Stimulated activated CD4-positive, alpha-beta T cell treated with anti-CD3 and anti-CD28 coated beads, TNF-alpha, amount 100 ng/mL, for 24 hours (primary cell): Measurements from ENCODE around the gene FTO.

Source experiments
- DNase-seq, 3 experiments: peaks; one replicate each; pipeline ENCODE4 v3.0.0-alpha.2; 2020; ENCODE audit warnings: low read depth in 3 of 3

Gene FTO

DNA sequence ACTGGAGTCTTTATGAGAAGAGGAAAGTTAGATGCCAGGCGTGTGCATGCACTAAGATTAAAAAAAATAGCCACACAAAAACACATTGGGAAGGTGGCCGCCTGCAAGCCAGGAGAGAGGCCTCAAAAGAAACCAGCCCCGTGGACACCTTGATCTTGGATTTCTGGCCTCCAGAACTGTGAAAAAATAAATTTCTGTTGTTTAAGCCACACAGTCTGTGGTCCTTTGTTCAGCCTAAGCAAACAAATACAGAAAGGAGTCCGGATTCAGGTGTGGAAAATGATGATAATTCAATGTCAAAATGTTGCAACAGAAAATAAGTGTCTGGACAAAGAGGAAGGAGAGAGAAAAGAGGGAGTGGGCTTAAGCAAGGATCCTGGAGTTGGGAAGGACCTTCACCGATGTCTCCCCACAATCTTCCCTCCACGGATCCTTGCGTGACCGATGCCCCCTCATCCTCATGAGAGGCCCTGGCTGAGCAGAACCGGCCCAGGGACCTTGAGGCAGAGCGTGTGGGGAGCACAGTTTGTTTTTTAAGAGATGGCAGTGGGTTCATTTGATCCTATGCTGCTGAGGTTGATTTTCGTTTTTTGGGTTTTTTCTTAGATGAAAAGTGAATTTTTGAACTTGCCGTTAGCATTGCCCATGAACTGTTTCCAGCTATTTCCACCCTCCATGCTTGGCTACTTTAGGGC lies 449.4 kb downstream of the FTO start:
- no peak for DNase-seq

DNA sequence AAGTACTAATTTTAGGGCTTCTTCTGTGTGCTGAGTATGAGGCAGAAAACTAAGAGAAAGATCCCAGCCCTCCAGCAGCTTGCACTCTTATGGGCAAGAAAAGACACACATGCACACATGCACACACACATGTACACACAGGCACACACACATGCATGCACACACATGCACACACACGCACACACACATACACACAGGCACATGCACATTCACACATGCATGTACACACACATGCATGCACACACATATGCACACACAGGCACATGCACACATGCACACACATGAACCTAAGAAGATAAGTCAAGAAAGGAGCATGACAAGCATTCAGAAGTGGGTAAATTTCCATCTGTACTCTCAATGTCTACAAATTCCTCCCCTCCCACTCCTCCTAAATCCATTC lies 452.4 kb downstream of the FTO start:
- DNase-seq, result no peak

DNA sequence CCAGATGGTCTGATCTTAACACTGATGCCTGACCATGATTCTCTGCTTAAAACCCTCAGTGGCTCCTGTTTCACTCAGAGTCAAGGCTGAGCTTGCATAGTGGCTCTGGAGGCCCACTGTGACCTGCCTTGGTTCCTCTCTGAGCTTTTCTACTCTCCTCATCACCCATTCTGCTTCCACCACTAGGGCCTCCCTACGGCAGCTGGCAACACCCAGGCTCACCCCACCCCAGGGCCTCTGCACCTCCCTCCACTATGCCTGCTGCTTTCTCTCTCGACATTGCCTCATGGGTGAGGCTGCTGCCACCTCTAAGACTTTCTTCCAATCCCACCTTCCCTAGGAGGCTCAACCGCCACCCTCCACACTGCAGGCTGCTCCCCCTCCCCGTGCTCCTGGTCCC lies 455.0 kb downstream of the FTO start:
- no peak for DNase-seq

DNA sequence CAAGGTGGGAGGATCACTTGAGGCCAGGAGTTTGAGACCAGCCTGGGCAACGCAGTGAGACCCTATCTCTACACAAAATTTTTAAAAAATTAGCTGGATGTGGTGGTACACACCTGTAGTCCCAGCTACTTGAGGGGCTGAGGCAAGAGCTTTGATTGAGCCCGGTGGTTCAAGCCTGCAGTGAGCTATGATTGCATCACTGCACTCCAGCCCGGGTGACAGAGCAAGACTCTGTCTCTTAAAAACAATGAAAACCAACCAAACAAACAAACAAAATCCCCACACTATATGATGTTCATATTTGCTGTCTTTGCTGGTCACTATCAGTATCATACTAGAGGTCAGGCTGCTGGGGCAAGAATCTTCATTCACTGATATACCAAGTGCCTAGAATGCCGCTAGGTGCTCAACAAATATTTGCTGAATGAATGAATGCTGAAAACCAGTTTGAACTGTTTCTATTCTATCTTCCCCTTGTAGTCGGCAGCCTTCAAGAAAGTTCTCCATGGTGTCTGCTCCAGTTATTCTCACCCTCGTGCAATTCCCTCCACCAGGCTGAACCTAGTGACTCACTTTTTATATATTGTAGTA lies 455.6 kb downstream of the FTO start:
- no peak for DNase-seq

DNA sequence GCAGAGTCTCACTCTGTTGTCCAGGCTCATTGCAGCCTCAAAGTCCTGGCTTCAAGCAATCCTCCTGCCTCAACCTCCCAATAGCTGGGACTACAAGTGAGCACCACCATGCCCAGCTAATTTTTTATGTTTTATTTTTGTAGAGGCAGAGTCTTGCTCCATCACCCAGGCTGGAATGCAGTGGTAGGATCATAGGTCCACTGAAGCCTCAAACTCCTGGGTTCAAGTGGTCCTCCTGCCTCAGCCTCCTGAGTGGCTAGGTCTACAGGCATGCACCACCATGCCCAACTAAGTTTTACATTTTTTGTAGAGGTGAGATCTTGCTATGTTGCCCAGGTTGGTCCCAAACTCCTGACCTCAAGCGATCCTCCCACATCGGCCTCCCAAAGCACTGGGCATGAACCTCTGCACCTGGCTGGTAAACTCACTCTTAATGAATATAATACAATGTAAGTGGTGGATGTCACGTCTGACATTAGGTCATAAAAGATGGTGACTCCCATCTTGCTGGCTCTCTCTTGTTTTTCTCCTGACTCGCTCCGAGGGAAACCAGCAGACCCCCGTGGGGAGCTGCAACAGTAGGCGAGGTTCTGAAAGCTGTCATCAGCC lies 456.4 kb downstream of the FTO start:
- DNase-seq, result no peak

DNA sequence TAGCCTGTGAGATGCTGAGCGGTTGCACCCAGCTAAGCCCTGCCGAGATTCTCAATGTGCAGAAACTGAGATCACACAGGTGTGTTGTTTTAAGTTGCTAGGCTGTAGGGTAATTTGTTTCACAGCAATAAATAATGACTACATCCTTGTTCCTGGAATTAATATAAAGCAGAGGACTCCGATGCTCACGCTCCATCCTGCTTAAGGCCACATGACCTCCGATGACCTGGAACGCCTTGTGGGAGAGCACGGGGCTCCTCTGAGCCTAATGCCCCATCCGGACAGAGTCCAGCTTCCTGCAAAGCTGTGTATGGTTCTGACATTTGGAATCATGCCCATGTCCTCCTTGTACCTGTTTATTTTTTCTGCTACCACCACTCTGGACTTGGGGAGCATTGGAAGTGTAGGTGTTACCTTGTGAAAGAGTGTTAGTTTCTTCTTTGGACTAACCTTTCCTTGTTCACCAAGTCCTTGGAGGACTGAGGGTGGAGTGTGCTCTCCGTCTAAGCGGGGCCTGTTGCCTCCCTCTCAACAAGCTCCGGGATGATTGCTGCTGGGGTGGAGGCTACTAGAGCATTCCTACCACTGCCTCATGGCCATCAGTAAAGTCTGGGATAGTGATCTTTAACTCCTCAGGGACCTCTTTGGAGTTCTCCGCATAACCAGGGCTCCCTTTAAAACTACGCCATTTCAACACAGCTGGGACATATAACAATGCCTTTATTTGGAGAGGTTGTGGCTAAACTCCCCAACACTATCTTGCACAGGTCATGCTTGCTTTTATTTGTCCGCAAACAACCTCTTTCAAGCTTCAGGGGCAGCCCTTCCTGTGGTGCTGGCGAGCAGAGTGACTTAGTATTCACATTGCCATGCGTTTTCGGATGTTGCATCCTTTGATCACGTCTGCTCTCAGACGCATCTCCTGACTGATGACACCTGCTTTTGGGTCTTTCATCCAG lies 457.3 kb downstream of the FTO start:
- no peak for DNase-seq

GRCh38 chr16:54163197-54163843 lies 459.4 kb downstream of the FTO start:
- no peak for DNase-seq

DNA sequence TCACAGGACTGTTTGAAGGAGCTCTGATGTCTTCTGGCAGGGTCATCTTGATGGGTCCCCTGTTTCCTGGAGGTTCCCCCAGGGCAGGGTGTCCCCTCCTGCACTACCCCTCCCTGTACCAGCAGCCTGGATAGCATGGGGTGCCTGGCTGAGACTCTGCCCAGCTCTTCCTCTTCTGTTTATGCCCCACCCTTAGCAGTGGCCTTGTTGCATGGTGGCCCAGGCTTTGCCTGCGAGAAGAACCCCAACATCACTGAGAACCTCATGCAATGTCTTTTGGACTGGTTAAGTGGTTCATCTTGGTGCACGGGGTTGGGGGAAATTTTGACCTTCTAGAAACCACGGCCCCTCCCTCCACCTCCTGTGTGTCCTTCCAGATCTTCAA lies 460.8 kb downstream of the FTO start:
- DNase-seq, result no peak

- no peak for DNase-seq
Measured at GRCh38 chr16:54165174-54165911, 461.4 kb downstream of the FTO start.

DNA sequence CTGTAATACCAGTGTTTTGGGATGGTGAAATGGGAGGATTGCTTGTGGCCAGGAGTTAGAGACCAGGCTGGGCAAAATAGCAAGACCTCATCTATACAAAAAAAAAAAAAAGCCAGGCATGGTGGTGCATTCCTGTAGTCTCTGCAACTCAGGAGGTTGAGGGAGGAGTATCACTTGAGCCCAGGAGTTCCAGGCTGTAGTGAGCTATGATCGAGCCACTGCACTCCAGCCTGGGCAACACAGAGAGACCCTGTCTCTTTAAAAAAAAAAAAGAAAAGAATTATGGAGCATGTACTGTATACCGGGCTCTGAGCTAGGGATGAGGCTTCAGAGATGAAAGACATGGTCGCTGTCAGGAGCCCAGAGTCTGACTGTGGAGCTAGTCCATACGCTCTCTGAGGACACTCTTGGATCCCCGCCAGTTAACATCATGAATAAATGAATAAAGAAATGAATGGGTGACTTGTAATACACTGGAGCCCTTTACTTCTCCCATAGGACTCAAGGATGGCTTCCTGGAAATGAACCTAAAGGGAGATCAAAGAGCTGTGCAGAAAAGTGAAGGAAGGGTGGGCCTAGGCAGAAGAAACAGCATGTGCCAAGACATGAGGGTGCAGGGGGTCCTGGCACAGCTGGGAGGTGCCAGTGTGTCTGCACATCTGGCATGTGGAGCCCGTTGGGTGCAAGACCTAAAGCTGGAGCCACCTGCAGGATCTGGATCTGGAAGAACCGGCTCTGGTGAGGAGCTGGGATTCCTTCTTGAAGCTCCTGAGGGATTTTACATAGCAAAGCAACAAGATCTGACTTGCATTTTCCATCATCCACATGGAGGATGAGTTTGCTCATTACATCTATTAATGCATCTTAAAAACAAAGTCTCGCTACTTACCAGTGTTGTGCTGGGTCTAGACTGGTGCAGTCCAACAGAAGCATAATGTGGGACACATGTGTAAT lies 462.2 kb downstream of the FTO start:
- no peak for DNase-seq

- DNase-seq, result no peak
Measured at GRCh38 chr16:54169112-54169511, 465.2 kb downstream of the FTO start.

DNA sequence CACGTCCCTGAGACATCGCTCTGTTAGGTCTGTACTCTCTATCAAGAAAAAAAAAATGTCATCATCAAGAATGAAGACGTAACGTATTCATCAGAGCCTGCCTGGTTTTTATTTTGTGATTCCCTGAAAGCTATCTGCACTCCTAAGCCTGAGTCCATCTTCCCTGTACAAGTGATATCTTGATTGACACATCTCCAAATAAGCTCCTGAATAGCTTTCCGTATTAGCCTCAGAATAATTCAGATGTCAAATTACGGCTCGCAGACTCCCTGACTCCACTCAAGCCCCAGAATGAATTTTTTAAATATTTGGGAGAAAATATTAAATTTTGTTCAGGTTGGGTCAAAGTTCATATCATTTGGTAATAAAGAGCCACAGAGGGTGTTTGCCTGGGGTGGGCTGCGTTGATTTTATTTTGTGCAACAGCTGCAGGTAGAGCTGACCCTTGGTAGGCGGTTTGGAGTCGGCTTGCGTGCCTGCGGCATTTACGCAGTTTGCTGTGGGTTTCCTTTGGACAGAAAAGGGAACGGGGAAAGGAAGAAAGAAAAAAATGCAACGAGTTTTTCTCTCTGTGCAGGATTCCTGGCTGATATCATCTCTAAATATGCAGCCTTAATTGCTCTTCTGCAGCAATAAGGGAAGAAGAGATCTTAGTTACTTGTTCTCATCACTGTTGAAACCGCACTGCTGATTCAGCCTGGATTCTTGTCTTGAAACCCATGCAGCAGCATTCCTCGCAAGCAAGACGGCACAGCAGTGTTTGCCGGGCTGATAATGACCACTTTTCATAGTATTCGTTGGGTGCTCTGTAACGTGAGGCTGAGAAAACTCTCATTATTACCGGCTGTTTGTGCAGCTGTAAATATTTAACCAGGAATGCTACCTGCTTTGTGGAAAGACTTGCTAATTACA lies 467.9 kb downstream of the FTO start:
- no peak for DNase-seq

DNA sequence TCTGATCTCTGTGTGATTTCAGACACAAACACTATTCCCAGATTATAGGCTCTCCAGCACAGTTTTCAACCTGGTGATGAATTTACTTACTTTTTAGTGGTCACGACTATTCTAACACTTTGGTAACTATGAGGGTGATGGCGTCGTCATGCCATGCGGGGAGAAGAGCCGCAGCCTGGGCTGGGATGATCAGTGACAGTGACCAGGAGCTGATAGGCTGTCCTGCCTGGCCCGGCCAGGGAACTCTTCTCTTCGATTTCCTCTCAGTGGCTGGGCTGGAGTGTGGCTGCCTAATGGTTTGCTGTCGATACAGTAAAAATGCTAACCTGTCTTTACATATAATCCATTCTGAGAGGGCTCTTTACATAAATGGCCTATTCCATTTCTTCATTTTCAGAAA lies 469.5 kb downstream of the FTO start:
- no peak for DNase-seq

GRCh38 chr16:54174201-54174600 lies 470.2 kb downstream of the FTO start:
- no peak for DNase-seq

DNA sequence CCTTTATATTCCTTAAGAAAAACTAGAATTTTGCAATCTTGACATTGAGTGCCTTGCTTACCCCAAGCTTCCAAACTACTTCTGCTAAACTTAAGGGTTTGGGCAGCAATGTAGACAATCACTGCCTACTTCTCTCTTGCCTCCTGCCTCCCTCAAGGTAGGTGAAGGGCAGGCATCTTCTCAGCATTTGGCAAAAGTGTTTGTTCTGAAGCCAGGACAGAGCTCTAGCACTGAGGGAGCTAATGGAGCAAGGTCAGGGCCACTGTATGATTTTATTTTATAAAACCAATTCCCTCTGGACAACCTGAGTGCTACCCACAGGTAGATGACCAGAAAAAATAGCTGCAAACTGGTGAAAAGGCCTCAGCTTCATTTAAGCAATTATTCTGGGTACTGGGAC lies 470.8 kb downstream of the FTO start:
- no peak for DNase-seq

- no peak for DNase-seq
Measured at GRCh38 chr16:54175169-54175551, 471.2 kb downstream of the FTO start.

- no peak for DNase-seq
Measured at GRCh38 chr16:54175552-54176375, 471.8 kb downstream of the FTO start.

- DNase-seq, result no peak
Measured at GRCh38 chr16:54176376-54176901, 472.5 kb downstream of the FTO start.
